ENCODE results near the gene FRMD8. TPM values are rescaled to one million over a fixed set of nuclear protein-coding genes. Genes with fewer than 3 reads are reported as not detected.

FRMD8 gene
- total and polyA plus RNA-seq, 9 of the 15 experiments (the other 6 are each of a cell fraction or from before 2014, with no cell fraction given), result 4.5 to 54.5 (median 15.8) TPM

- TF ChIP-seq E2F4 (CRISPR knock-in tag; IDR thresholded peaks at IDR 0.05; ENCODE audit: low read depth) (no peak), CBX8 (IDR thresholded peaks at IDR 0.05; ENCODE audit: borderline replicate concordance, extremely low read depth, low read depth, low read length, poor library complexity, severe bottlenecking) (no peak), AFF4 (CRISPR knock-in tag; IDR thresholded peaks at IDR 0.05) (0 out of 2 replicates have a peak, but pooled peaks have one; percentile 16), ZNF57 (CRISPR knock-in tag; IDR thresholded peaks at IDR 0.05) (no peak), CHD2 (IDR thresholded peaks at IDR 0.05; ENCODE audit: low read depth, low read length) (0 out of 2 replicates have a peak, but pooled peaks have one; percentile 9), POLR2B (IDR thresholded peaks at IDR 0.05; ENCODE audit: low read depth, partially characterized antibody) (peak; percentile 59), CCNT2 (IDR thresholded peaks at IDR 0.05; ENCODE audit: borderline replicate concordance, extremely low read depth, insufficient read length, low read depth, low read length) (peak; percentile 10), REST (IDR thresholded peaks at IDR 0.05; ENCODE audit: borderline replicate concordance) (0 out of 2 replicates have a peak, but pooled peaks have one; percentile 4), REST (CRISPR knock-in tag; IDR thresholded peaks at IDR 0.05; ENCODE audit: low read depth) (no peak), RFX5 (IDR thresholded peaks at IDR 0.05; ENCODE audit: low read depth, low read length) (no peak), ZNF717 (CRISPR knock-in tag; IDR thresholded peaks at IDR 0.05) (no peak), RBFOX2 (IDR thresholded peaks at IDR 0.05; ENCODE audit: low read depth, low read length) (0 out of 2 replicates have a peak, but pooled peaks have one; percentile 49)
These were observed 59.4 kb downstream of the FRMD8 start (continued) for GRCh38 chr11:65445604-65446445.

All from K562 (cell line).